ENCODE measurements around the gene ITIH1. TPM values are rescaled to one million over a fixed set of nuclear protein-coding genes. Genes with fewer than 3 reads are reported as not detected.
"Not testable (repeated sequence)": the region's sequence is repeated elsewhere in the genome, so short reads cannot be mapped to it uniquely, and the experiment has no call there.

The ITIH1 gene
- total RNA-seq, 1 experiment from 2014 or later = 0.47 TPM

GRCh38 chr3:52775877-52776276 lies 1.5 kb upstream of the ITIH1 start:
- Mint-ChIP-seq H3K36me3 (ENCODE audit: insufficient read depth, unreplicated experiment) (peaks cover 4% of the 10 kb centered on the region), H3K4me1 (ENCODE audit: low read depth, unreplicated experiment) (peaks cover 47% of the 10 kb centered on the region), H3K27ac (ENCODE audit: unreplicated experiment) (peak overlapping the region; percentile 39), H3K4me3 (ENCODE audit: low read depth, unreplicated experiment) (peak overlapping the region; percentile 7), H3K9me3 (ENCODE audit: low read depth, unreplicated experiment) (no peaks in the 10 kb centered on the region), H3K27me3 (ENCODE audit: unreplicated experiment) (peaks cover 4% of the 10 kb centered on the region)
- no peak for DNase-seq
- intact Hi-C loops (cut with micrococcal nuclease; ENCODE audit: unreplicated experiment) = no loop called here
- CTCF ChIA-PET = interaction anchor here (0.6 kb wide), 2 partner anchors 278 to 492 kb away, joined by 4 to 6 read pairs; no protein-coding TSS in a partner anchor
- no peak for TF ChIP-seq CTCF (IDR thresholded peaks at IDR 0.05; ENCODE audit: unreplicated experiment)
- BruUV-seq (replicated peaks) = no TSS peak

- peak; percentile 42 for DNase-seq
- H3K36me3 Mint-ChIP-seq (ENCODE audit: insufficient read depth, unreplicated experiment); H3K9me3 Mint-ChIP-seq (ENCODE audit: low read depth, unreplicated experiment); BruUV-seq (replicated peaks); intact Hi-C loops (cut with micrococcal nuclease; ENCODE audit: unreplicated experiment): not testable (repeated sequence)
- Mint-ChIP-seq H3K27me3 (ENCODE audit: unreplicated experiment) (peaks cover 10% of the 10 kb centered on the region), H3K4me1 (ENCODE audit: low read depth, unreplicated experiment) (peaks cover 43% of the 10 kb centered on the region), H3K4me3 (ENCODE audit: low read depth, unreplicated experiment) (peak overlapping the region; percentile 7), H3K27ac (ENCODE audit: unreplicated experiment) (peak overlapping the region; percentile 39)
- CTCF ChIA-PET = interaction anchor here (0.6 to 0.7 kb wide), 3 partner anchors 13 to 493 kb away, joined by 4 to 6 read pairs (median 4); no protein-coding TSS in a partner anchor
Measured at GRCh38 chr3:52776486-52776885, 913 bp upstream of the ITIH1 start.

- Mint-ChIP-seq H3K27me3 (ENCODE audit: unreplicated experiment) (peaks cover 27% of the 10 kb centered on the region), H3K36me3 (ENCODE audit: insufficient read depth, unreplicated experiment) (no peaks in the 10 kb centered on the region), H3K4me3 (ENCODE audit: low read depth, unreplicated experiment) (no peak overlapping the region), H3K27ac (ENCODE audit: unreplicated experiment) (no peak overlapping the region), H3K9me3 (ENCODE audit: low read depth, unreplicated experiment) (no peaks in the 10 kb centered on the region), H3K4me1 (ENCODE audit: low read depth, unreplicated experiment) (peaks cover 38% of the 10 kb centered on the region)
- no TSS peak for BruUV-seq (replicated peaks)
- CTCF ChIA-PET = interaction anchor here (1.3 kb wide), 1 partner anchor 14 kb away, joined by 3 read pairs; no protein-coding TSS in a partner anchor
- intact Hi-C loops (cut with micrococcal nuclease; ENCODE audit: unreplicated experiment) = no loop called here
- no peak for DNase-seq
- TF ChIP-seq CTCF (IDR thresholded peaks at IDR 0.05; ENCODE audit: unreplicated experiment) = no peak
Measured at GRCh38 chr3:52777959-52778805, 783 bp downstream of the ITIH1 start.

- Mint-ChIP-seq H3K36me3 (ENCODE audit: insufficient read depth, unreplicated experiment) (no peaks in the 10 kb centered on the region), H3K9me3 (ENCODE audit: low read depth, unreplicated experiment) (no peaks in the 10 kb centered on the region), H3K27ac (ENCODE audit: unreplicated experiment) (no peak overlapping the region), H3K4me1 (ENCODE audit: low read depth, unreplicated experiment) (peaks cover 38% of the 10 kb centered on the region), H3K27me3 (ENCODE audit: unreplicated experiment) (peaks cover 37% of the 10 kb centered on the region), H3K4me3 (ENCODE audit: low read depth, unreplicated experiment) (no peak overlapping the region)
- no TSS peak for BruUV-seq (replicated peaks)
- no peak for DNase-seq
- TF ChIP-seq CTCF (IDR thresholded peaks at IDR 0.05; ENCODE audit: unreplicated experiment) = no peak
- CTCF ChIA-PET = no interaction called here
- intact Hi-C loops (cut with micrococcal nuclease; ENCODE audit: unreplicated experiment) = no loop called here
Measured at GRCh38 chr3:52779011-52779836, 1.8 kb downstream of the ITIH1 start.
